HFF-Myc (cell line): ENCODE measurements around the gene KRT3.

Experiments
- DNase-seq: peaks from one replicate; pipeline ENCODE4 v3.0.0-alpha.2; 2011; ENCODE audit warnings: low read depth; ENCODE audit errors: extremely low read depth
- H3K4me3 ChIP-seq: replicated peaks from 2 replicates; pipeline ENCODE4 v1.5.1; 2011; ENCODE audit warnings: low read depth, mild to moderate bottlenecking, control low read depth, low read length
- CTCF ChIP-seq: IDR thresholded peaks from 2 replicates; pipeline ENCODE4 v1.5.1; 2012; ENCODE audit warnings: mild to moderate bottlenecking, low read depth, low read length, control low read depth; ENCODE audit errors: missing control alignments

Gene KRT3

DNA sequence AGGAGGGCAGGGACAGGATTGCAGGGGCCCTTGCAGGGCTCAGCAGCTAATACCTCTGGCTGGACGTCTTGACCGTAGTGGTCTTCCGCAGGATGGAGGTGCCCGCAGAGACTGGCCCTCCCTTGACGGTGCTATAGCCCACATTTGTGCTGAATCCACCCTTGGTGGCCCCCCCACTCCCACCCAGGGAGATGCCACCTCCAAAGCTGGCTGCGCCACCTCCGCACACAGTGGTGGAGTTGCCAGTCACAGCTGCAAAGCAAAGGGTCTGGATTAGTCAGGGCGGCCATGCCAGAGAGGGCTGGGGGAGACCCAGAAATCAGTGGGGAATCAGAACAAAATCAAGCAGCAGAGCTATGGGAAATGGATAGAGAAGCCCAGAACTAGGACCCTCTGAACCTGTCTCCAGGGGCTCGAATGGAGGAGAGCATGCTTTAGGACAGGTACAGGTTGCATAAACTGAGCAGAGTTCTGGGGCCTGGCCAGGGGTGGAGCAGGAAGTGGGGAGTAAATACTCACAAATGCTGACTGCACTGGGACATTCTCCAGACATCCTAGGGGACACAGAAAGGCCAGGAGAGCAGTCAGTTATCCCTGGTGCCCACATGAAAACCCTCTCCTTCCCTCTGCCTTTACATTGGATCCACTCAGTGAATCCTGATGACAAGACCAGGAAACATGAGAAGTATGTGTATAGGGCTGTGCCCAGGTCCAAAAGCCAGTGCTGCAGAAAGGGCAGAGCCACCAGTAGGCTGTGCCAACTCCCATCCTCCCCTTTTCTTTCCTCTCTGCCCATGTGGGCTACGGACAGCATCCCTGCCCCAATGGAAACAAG is 26.1 kb upstream of the KRT3 start:
- no peak for DNase-seq
- H3K4me3 ChIP-seq, result no peak overlapping the region
- no peak for TF ChIP-seq CTCF

DNA sequence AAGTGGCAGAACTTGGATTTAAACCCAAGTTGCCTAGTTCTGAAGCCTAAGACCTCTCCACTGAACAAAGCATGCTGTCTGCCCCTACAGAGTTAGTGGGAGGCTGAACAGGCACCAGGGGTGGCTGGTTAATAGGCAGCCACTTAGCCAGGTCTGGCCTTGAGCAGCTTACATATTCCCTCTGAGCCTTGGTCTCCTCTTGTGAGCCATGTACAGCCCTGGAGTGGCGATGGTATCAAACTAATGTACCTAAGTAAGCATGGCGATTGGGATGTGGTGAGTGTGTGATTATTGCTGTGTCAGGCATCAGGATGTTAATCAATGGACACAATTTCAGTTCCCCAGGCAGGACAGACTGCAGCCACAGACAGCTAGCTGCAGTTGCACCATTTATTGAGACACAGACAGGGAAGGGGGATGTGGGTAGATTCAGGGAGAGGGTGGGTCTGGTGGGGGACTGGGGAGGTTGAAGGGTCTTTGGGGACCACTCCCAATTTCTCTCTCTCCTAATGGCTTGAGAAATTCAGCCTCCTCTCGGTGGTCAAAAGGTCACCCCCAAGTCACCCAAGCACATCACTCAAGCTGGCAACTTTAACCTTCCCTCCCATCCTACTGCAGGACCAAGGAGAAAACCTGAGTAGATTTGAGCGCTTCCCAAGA is 25.3 kb upstream of the KRT3 start:
- DNase-seq, result no peak
- TF ChIP-seq CTCF, result no peak
- H3K4me3 ChIP-seq, result no peak overlapping the region

GRCh38 chr12:52820521-52820920 is 24.6 kb upstream of the KRT3 start:
- TF ChIP-seq CTCF, result no peak
- no peak overlapping the region for H3K4me3 ChIP-seq
- no peak for DNase-seq

GRCh38 chr12:52819731-52820510 is 24.0 kb upstream of the KRT3 start:
- no peak for DNase-seq
- H3K4me3 ChIP-seq, result no peak overlapping the region
- no peak for TF ChIP-seq CTCF

DNA sequence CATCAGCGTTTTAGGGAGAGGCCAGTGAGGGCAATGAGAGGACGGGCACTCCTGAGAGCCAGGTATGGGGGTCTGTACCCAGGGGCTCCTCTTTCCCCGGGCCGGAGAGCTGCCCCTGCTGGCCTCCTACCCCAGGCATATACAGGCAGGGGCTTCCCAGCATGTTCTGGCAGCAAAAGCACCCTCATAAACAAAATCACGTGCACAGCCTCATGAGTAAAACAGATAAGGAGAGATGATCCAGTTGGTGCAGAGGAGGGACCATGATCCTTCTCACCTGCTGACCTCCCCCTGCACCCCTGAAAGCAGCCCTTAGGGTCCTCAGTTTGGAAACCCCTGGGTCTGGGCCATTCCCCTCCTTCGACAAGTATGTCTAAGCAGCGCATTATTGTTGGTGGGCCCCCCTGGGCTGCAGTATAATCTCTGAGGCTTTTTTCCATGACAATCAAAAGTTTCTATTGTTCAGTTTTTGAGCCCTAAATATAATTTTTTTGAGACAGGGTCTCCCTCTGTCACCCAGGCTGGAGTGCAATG is 23.0 kb upstream of the KRT3 start:
- no peak for TF ChIP-seq CTCF
- no peak for DNase-seq
- H3K4me3 ChIP-seq, result no peak overlapping the region

GRCh38 chr12:52818388-52818787 is 22.5 kb upstream of the KRT3 start:
- no peak overlapping the region for H3K4me3 ChIP-seq
- DNase-seq, result no peak
- TF ChIP-seq CTCF, result no peak
